ENCODE data around the gene SENP6.

The SENP6 gene

DNA sequence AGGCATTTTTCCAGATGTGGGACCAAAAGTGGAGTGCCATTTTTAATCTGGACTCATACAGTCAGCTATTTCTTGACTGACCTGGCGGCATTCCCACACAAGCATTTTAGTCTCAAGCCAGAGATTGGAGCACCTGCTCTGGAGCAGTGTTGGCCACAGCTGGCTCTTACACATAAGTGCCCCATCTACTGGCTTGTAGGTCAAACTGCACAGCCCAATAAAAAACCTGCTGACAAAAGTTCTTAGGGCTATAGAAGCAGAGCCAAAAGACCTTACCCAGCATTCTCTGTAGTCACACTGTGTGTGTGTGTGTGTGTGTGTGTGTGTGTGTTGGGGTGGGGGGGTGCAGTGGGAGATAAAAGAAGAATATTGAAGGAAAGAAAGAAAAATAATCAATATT is 38.6 kb upstream of the SENP6 start:
- Histone ChIP-seq H3K9me3 (ENCODE audit: control insufficient read depth, insufficient read depth, low read depth, low read length) (no peaks in the 10 kb centered on the region; the same call in 1 of the 2 replicates), H3K27ac (ENCODE audit: extremely low read depth, low read depth, low read length) (no peak overlapping the region), H3K4me3 (ENCODE audit: low read depth, low read length) (no peak overlapping the region), H3K4me1 (ENCODE audit: control insufficient read depth, insufficient read depth, low read length) (no peaks in the 10 kb centered on the region), H3K36me3 (ENCODE audit: control insufficient read depth in 2 of 2, insufficient read depth in 1 of 2, low read length in 2 of 2) (no peaks in the 10 kb centered on the region)
- ChIA-PET CTCF (interaction anchor here (0.5 to 2.3 kb wide), 22 partner anchors 10 to 1672 kb away, joined by 3 to 12 read pairs (median 4); no protein-coding TSS in a partner anchor), POLR2A (interaction anchor here (0.9 to 1.8 kb wide), 3 partner anchors 9 to 64 kb away, joined by 4 to 10 read pairs (median 6); partner anchors contain the start of gene SENP6)
- TF ChIP-seq MYNN (tag by site-specific recombination; IDR thresholded peaks at IDR 0.05; ENCODE audit: borderline replicate concordance) (no peak), ZNF654 (tag by site-specific recombination; IDR thresholded peaks at IDR 0.05; ENCODE audit: low read depth) (peak; percentile 28; the same call in 1 of the 2 replicates), ZFP37 (tag by site-specific recombination; IDR thresholded peaks at IDR 0.05) (no peak)

DNA sequence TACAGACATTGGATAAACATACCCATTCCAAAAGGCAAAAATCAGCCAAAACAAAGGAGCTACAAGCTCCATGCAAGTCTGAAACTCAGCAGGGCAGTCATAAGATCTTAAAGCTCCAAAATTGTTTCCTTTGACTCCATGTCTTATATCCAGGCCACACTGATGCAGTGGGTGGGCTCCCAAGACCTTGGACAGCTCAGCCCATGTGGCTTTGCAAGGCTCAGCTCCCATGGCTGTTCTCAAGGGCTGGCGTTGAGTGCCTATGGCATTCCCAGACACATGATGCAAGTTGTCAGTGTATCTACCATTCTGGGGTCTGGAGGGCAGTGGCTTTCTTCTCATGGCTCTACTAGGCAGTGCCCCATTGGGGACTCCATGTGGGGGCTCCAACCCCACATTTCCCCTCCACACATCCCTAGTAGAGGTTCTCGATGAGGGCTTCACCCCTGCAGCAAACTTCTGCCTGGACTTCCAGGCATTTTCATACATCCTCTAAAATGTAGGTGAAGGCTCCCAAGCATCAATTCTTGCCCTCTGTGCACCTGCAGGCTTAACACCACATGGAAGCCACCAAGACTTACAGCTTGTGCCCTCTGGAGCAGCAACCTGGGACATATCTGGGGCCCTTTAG is 35.4 kb upstream of the SENP6 start:
- TF ChIP-seq, protein P1, sequence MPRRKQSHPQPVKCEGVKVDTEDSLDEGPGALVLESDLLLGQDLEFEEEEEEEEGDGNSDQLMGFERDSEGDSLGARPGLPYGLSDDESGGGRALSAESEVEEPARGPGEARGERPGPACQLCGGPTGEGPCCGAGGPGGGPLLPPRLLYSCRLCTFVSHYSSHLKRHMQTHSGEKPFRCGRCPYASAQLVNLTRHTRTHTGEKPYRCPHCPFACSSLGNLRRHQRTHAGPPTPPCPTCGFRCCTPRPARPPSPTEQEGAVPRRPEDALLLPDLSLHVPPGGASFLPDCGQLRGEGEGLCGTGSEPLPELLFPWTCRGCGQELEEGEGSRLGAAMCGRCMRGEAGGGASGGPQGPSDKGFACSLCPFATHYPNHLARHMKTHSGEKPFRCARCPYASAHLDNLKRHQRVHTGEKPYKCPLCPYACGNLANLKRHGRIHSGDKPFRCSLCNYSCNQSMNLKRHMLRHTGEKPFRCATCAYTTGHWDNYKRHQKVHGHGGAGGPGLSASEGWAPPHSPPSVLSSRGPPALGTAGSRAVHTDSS (tag by site-specific recombination; IDR thresholded peaks at IDR 0.05) = no peak
- TF ChIP-seq, protein P2, sequence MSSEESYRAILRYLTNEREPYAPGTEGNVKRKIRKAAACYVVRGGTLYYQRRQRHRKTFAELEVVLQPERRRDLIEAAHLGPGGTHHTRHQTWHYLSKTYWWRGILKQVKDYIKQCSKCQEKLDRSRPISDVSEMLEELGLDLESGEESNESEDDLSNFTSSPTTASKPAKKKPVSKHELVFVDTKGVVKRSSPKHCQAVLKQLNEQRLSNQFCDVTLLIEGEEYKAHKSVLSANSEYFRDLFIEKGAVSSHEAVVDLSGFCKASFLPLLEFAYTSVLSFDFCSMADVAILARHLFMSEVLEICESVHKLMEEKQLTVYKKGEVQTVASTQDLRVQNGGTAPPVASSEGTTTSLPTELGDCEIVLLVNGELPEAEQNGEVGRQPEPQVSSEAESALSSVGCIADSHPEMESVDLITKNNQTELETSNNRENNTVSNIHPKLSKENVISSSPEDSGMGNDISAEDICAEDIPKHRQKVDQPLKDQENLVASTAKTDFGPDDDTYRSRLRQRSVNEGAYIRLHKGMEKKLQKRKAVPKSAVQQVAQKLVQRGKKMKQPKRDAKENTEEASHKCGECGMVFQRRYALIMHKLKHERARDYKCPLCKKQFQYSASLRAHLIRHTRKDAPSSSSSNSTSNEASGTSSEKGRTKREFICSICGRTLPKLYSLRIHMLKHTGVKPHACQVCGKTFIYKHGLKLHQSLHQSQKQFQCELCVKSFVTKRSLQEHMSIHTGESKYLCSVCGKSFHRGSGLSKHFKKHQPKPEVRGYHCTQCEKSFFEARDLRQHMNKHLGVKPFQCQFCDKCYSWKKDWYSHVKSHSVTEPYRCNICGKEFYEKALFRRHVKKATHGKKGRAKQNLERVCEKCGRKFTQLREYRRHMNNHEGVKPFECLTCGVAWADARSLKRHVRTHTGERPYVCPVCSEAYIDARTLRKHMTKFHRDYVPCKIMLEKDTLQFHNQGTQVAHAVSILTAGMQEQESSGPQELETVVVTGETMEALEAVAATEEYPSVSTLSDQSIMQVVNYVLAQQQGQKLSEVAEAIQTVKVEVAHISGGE (tag by site-specific recombination; conservative IDR thresholded peaks at IDR 0.05; ENCODE audit: low read depth) = no peak
- TF ChIP-seq SETDB1 (IDR thresholded peaks at IDR 0.05; ENCODE audit: insufficient read length, low read length) = peak; percentile 92
- TF ChIP-seq, protein P3, sequence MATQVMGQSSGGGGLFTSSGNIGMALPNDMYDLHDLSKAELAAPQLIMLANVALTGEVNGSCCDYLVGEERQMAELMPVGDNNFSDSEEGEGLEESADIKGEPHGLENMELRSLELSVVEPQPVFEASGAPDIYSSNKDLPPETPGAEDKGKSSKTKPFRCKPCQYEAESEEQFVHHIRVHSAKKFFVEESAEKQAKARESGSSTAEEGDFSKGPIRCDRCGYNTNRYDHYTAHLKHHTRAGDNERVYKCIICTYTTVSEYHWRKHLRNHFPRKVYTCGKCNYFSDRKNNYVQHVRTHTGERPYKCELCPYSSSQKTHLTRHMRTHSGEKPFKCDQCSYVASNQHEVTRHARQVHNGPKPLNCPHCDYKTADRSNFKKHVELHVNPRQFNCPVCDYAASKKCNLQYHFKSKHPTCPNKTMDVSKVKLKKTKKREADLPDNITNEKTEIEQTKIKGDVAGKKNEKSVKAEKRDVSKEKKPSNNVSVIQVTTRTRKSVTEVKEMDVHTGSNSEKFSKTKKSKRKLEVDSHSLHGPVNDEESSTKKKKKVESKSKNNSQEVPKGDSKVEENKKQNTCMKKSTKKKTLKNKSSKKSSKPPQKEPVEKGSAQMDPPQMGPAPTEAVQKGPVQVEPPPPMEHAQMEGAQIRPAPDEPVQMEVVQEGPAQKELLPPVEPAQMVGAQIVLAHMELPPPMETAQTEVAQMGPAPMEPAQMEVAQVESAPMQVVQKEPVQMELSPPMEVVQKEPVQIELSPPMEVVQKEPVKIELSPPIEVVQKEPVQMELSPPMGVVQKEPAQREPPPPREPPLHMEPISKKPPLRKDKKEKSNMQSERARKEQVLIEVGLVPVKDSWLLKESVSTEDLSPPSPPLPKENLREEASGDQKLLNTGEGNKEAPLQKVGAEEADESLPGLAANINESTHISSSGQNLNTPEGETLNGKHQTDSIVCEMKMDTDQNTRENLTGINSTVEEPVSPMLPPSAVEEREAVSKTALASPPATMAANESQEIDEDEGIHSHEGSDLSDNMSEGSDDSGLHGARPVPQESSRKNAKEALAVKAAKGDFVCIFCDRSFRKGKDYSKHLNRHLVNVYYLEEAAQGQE (tag by site-specific recombination; IDR thresholded peaks at IDR 0.05) = peak; percentile 82
- TF ChIP-seq TRIM28 (IDR thresholded peaks at IDR 0.05; ENCODE audit: borderline replicate concordance, low read length) = peak; percentile 82; the same call in 1 of the 2 replicates
- H3K36me3 ChIP-seq (ENCODE audit: control insufficient read depth in 2 of 2, insufficient read depth in 1 of 2, low read length in 2 of 2) = no peaks in the 10 kb centered on the region
- H3K4me3 ChIP-seq (ENCODE audit: low read depth, low read length) = no peak overlapping the region
- no peak overlapping the region for H3K27ac ChIP-seq (ENCODE audit: extremely low read depth, low read depth, low read length)
- H3K4me1 ChIP-seq (ENCODE audit: control insufficient read depth, insufficient read depth, low read length) = no peaks in the 10 kb centered on the region
- ChIA-PET CTCF (interaction anchor here (1.1 kb wide), 1 partner anchor 10 kb away, joined by 5 read pairs; no protein-coding TSS in a partner anchor), POLR2A (no interaction called here)
- H3K9me3 ChIP-seq (ENCODE audit: control insufficient read depth, insufficient read depth, low read depth, low read length) = no peaks in the 10 kb centered on the region; the same call in 1 of the 2 replicates

DNA sequence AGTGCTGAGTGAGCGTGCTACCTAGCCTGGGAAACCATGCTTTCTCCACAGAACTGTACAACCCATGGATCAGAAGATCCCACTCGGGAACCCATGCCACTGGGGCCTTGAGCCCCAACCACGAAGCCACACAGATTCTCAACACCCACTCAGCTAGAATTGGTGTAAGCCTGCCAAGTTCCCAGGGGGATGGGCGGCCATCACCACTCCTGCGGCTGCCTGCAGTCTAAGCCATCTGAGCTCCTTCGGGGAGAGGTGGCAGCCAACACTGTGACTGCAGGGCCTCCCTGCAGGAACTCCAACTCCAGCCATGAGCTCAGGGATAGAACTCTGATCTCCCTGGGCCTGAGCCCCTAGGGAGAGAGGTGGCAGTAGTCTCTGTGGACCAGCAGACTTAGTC is 33.6 kb upstream of the SENP6 start:
- no peak overlapping the region for H3K4me3 ChIP-seq (ENCODE audit: low read depth, low read length)

More for the DNA sequence above, 33.6 kb upstream of the SENP6 start:
- no peaks in the 10 kb centered on the region for H3K36me3 ChIP-seq (ENCODE audit: control insufficient read depth in 2 of 2, insufficient read depth in 1 of 2, low read length in 2 of 2)
- no peaks in the 10 kb centered on the region for H3K4me1 ChIP-seq (ENCODE audit: control insufficient read depth, insufficient read depth, low read length)
- POLR2A ChIA-PET = no interaction called here
- CTCF ChIA-PET = interaction anchor here (0.5 to 0.7 kb wide), 2 partner anchors 20 to 359 kb away, joined by 3 to 4 read pairs; no protein-coding TSS in a partner anchor
- TF ChIP-seq ZNF223 (tag by site-specific recombination; IDR thresholded peaks at IDR 0.05) = no peak
- TF ChIP-seq, protein P4, sequence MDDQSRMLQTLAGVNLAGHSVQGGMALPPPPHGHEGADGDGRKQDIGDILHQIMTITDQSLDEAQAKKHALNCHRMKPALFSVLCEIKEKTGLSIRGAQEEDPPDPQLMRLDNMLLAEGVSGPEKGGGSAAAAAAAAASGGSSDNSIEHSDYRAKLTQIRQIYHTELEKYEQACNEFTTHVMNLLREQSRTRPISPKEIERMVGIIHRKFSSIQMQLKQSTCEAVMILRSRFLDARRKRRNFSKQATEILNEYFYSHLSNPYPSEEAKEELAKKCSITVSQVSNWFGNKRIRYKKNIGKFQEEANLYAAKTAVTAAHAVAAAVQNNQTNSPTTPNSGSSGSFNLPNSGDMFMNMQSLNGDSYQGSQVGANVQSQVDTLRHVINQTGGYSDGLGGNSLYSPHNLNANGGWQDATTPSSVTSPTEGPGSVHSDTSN (CRISPR knock-in tag; IDR thresholded peaks at IDR 0.05) = no peak
- no peak for TF ChIP-seq ZNF843 (tag by site-specific recombination; IDR thresholded peaks at IDR 0.05)
- TF ChIP-seq, protein P5, sequence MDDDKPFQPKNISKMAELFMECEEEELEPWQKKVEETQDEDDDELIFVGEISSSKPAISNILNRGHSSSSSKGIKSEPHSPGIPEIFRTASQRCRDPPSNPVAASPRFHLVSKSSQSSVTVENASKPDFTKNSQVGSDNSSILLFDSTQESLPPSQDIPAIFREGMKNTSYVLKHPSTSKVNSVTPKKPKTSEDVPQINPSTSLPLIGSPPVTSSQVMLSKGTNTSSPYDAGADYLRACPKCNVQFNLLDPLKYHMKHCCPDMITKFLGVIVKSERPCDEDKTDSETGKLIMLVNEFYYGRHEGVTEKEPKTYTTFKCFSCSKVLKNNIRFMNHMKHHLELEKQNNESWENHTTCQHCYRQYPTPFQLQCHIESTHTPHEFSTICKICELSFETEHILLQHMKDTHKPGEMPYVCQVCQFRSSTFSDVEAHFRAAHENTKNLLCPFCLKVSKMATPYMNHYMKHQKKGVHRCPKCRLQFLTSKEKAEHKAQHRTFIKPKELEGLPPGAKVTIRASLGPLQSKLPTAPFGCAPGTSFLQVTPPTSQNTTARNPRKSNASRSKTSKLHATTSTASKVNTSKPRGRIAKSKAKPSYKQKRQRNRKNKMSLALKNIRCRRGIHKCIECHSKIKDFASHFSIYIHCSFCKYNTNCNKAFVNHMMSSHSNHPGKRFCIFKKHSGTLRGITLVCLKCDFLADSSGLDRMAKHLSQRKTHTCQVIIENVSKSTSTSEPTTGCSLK (tag by site-specific recombination; IDR thresholded peaks at IDR 0.05) = no peak
- H3K27ac ChIP-seq (ENCODE audit: extremely low read depth, low read depth, low read length) = no peak overlapping the region
- H3K9me3 ChIP-seq (ENCODE audit: control insufficient read depth, insufficient read depth, low read depth, low read length) = no peaks in the 10 kb centered on the region; the same call in 1 of the 2 replicates

Data from HEK293 (cell line).